Frontal cortex (tissue), 4 donors: ENCODE measurements around the gene SRPRA. TPM values are rescaled to one million over a fixed set of nuclear protein-coding genes. Genes with fewer than 3 reads are reported as not detected.
"Not testable (repeated sequence)": the region's sequence is repeated elsewhere in the genome, so short reads cannot be mapped to it uniquely, and the experiment has no call there.

Experiments
- DNase-seq, 2 donors: peaks; one replicate each; pipeline ENCODE4 v3.0.0; 2012; ENCODE audit warnings: low spot score in 2 of 2
- FAIRE-seq: peaks from 2 replicates; lab custom pipeline; 2012; peaks lifted over from hg19 to GRCh38; lab: Jason Lieb, UNC
- total RNA-seq: library from RNA; depleted of rRNA; stranded (reverse); fragments of >200 nt; gene quantifications from one replicate; pipeline ENCODE4 v1.2.3, GENCODE V29; 2014
- donor health status: control.
- donor health status: control.
- donor health status: control.

SRPRA gene
- total RNA-seq, result 6.9 TPM

- FAIRE-seq (peak; percentile 49), DNase-seq (peak; percentile 98 to 100)
Observed at GRCh38 chr11:126268708-126269579, at the start of gene SRPRA, which contains the start of gene FOXRED1. SRPRA (minus strand) TSS chr11:126268895; CDS start chr11:126268804, 91 bp downstream. FOXRED1 (plus strand) TSS chr11:126269154; CDS start chr11:126269207, 53 bp downstream.

GRCh38 chr11:126317756-126318573, 49.3 kb upstream of the SRPRA start:
- FAIRE-seq (no peak), DNase-seq (no peak)

GRCh38 chr11:126317432-126317755, 48.7 kb upstream of the SRPRA start:
- FAIRE-seq (no peak), DNase-seq (no peak)

- DNase-seq (no peak), FAIRE-seq (no peak)
Observed at GRCh38 chr11:126313826-126314225, 45.1 kb upstream of the SRPRA start.

- DNase-seq, result no peak
- FAIRE-seq, result no peak
Observed at GRCh38 chr11:126312961-126313360, 44.3 kb upstream of the SRPRA start.

GRCh38 chr11:126311401-126312291, 43.0 kb upstream of the SRPRA start:
- FAIRE-seq, result no peak
- DNase-seq, result no peak

GRCh38 chr11:126310992-126311310, 42.3 kb upstream of the SRPRA start:
- no peak for FAIRE-seq
- no peak for DNase-seq

GRCh38 chr11:126310200-126310991, 41.7 kb upstream of the SRPRA start:
- FAIRE-seq (no peak), DNase-seq (peak; percentile 61 to 70)

- not testable (repeated sequence) for DNase-seq, FAIRE-seq
Observed at GRCh38 chr11:126308771-126309170, 40.1 kb upstream of the SRPRA start.

- FAIRE-seq (no peak), DNase-seq (no peak)
Observed at GRCh38 chr11:126308271-126308671, 39.6 kb upstream of the SRPRA start.

GRCh38 chr11:126307706-126308105, 39.0 kb upstream of the SRPRA start:
- FAIRE-seq, result no peak
- no peak for DNase-seq

GRCh38 chr11:126305699-126306098, 37.0 kb upstream of the SRPRA start:
- FAIRE-seq, result no peak
- DNase-seq, result no peak

GRCh38 chr11:126304457-126305075, 35.9 kb upstream of the SRPRA start:
- DNase-seq (peak in 1 of 2 donors; percentile 52), FAIRE-seq (no peak)

- FAIRE-seq (no peak), DNase-seq (peak; percentile 88 to 95)
Observed at GRCh38 chr11:126303623-126304456, 35.1 kb upstream of the SRPRA start, which contains the start of gene DCPS. DCPS (plus strand) TSS chr11:126304060; CDS start chr11:126304081, 21 bp downstream.

- DNase-seq (no peak), FAIRE-seq (no peak)
Observed at GRCh38 chr11:126297004-126297403, 28.3 kb upstream of the SRPRA start.

GRCh38 chr11:126293726-126294125, 25.0 kb upstream of the SRPRA start:
- FAIRE-seq (no peak), DNase-seq (no peak)

- FAIRE-seq (no peak), DNase-seq (no peak)
Observed at GRCh38 chr11:126290887-126291286, 22.2 kb upstream of the SRPRA start.

- DNase-seq, result no peak
- no peak for FAIRE-seq
Observed at GRCh38 chr11:126288237-126288636, 19.5 kb upstream of the SRPRA start.
